B cell (primary cell): ENCODE measurements around the gene CA11. TPM values are rescaled to one million over a fixed set of nuclear protein-coding genes. Genes with fewer than 3 reads are reported as not detected.
A peak's percentile ranks its signal among the peaks of the same experiment; 100 is the strongest.

Experiments used
- ATAC-seq: fragments of 200-7000 bp; cut with Tn5 transposase; one replicate; pipeline ENCODE4 v1.10.0; 2021; ENCODE audit warnings: low read depth, mild to moderate bottlenecking, moderate number of reproducible peaks, moderate library complexity
- CTCF ChIA-PET: fragments of 350-600 bp; sonication (Branson Sonifier 250); formaldehyde crosslinking; loops from one replicate; lab custom pipeline; 2021; ENCODE audit warnings: antibody characterized with exemption, inconsistent platforms; lab: Charles Lee
- POLR2A ChIA-PET: fragments of 350-600 bp; sonication (Branson Sonifier 250); formaldehyde crosslinking; loops from one replicate; lab custom pipeline; 2021; ENCODE audit warnings: antibody characterized with exemption; lab: Charles Lee
- DNase-seq: peaks from one replicate; pipeline ENCODE4 v3.0.0; 2013
- H2AFZ ChIP-seq: 2 replicates; pipeline ENCODE4 v1.6.1; 2012; ENCODE audit warnings: mild to moderate bottlenecking, low read depth, low read length; ENCODE audit not compliant: insufficient read depth, poor library complexity, severe bottlenecking
- H3K27ac ChIP-seq, 2 donors: 1 replicate in 1 of 2; 2 replicates in 1 of 2; pipeline ENCODE4 v1.5.1; 2012 to 2013; ENCODE audit warnings: low read length in 2 of 2, mild to moderate bottlenecking in 2 of 2, moderate library complexity in 1 of 2
- H3K27me3 ChIP-seq, 4 experiments: fragments of 200-600 bp in 1 of 4; sonication (generic) in 1 of 4; replicated peaks in 1 of 4; 1 replicate in 2 of 4; 2 replicates in 2 of 4; pipeline versions ENCODE4 v1.6.1 to v1.7.0; 2013 to 2016; ENCODE audit warnings: low read length in 3 of 4, mild to moderate bottlenecking in 2 of 4, mixed read lengths in 1 of 4, moderate library complexity in 1 of 4; ENCODE audit not compliant: insufficient read depth in 4 of 4, control insufficient read depth in 3 of 4; ENCODE audit errors: control extremely low read depth in 1 of 4
- H3K36me3 ChIP-seq, 2 experiments: replicated peaks in 1 of 2; 1 replicate in 1 of 2; 2 replicates in 1 of 2; pipeline versions ENCODE4 v1.6.1 to v1.7.1; 2013; ENCODE audit warnings: low read length in 1 of 2; ENCODE audit not compliant: insufficient read depth in 2 of 2, control insufficient read depth in 1 of 2; ENCODE audit errors: control extremely low read depth in 1 of 2, extremely low read depth in 1 of 2
- H3K4me1 ChIP-seq, 2 donors: fragments of 200-600 bp in 1 of 2; sonication (generic) in 1 of 2; 1 replicate in 1 of 2; 2 replicates in 1 of 2; pipeline versions ENCODE4 v1.5.1 to v1.6.1; 2013 to 2017; ENCODE audit warnings: low read length in 2 of 2; ENCODE audit not compliant: control insufficient read depth in 2 of 2, insufficient read depth in 2 of 2
- H3K4me2 ChIP-seq: replicated peaks from 2 replicates; pipeline ENCODE3; 2012; ENCODE audit warnings: mild to moderate bottlenecking, low read depth, low read length; ENCODE audit not compliant: poor library complexity, severe bottlenecking
- H3K4me3 ChIP-seq, 5 experiments: fragments of 200-600 bp in 1 of 5; sonication (generic) in 1 of 5; 1 replicate in 3 of 5; 2 replicates in 2 of 5; pipeline versions ENCODE4 v1.5.1 to v1.7.0; 2011 to 2016; ENCODE audit warnings: low read length in 4 of 5, mild to moderate bottlenecking in 4 of 5, low read depth in 2 of 5, control low read depth in 1 of 5, moderate library complexity in 1 of 5; ENCODE audit not compliant: insufficient read depth in 1 of 5; ENCODE audit errors: control extremely low read depth in 1 of 5, extremely low read depth in 1 of 5
- H3K79me2 ChIP-seq: fragments of 200-600 bp; sonication (generic); one replicate; pipeline ENCODE4 v1.6.0; 2016; ENCODE audit warnings: low read length; ENCODE audit not compliant: control insufficient read depth, insufficient read depth
- H3K9ac ChIP-seq: fragments of 200-600 bp; sonication (generic); 2 replicates; pipeline ENCODE4 v1.6.1; 2017; ENCODE audit warnings: mild to moderate bottlenecking, low read length, moderate library complexity
- H3K9me3 ChIP-seq, 3 donors: one replicate each; pipeline versions ENCODE4 v1.6.1 to v1.7.1; 2013; ENCODE audit warnings: low read length in 2 of 3; ENCODE audit not compliant: control insufficient read depth in 2 of 3, insufficient read depth in 1 of 3; ENCODE audit errors: control extremely low read depth in 1 of 3
- H4K20me1 ChIP-seq: 2 replicates; pipeline ENCODE4 v1.6.0; 2012; ENCODE audit warnings: mild to moderate bottlenecking, low read length; ENCODE audit not compliant: insufficient read depth, control insufficient read depth, poor library complexity, severe bottlenecking
- H3K27ac Mint-ChIP-seq: one replicate; pipeline ENCODE4 v1.8.0; 2021; ENCODE audit warnings: mixed read lengths
- H3K27me3 Mint-ChIP-seq: one replicate; pipeline ENCODE4 v1.8.0; 2021; ENCODE audit warnings: mixed read lengths
- H3K4me1 Mint-ChIP-seq: one replicate; pipeline ENCODE4 v1.8.0; 2021; ENCODE audit warnings: mixed read lengths
- H3K4me3 Mint-ChIP-seq: one replicate; pipeline ENCODE4 v1.8.0; 2021; ENCODE audit warnings: mixed read lengths
- H3K9me3 Mint-ChIP-seq: one replicate; pipeline ENCODE4 v1.8.0; 2022; ENCODE audit warnings: mixed read lengths; ENCODE audit not compliant: insufficient read depth
- EZH2 ChIP-seq: IDR thresholded peaks from 2 replicates; pipeline ENCODE4 v1.6.1; 2012; ENCODE audit warnings: borderline replicate concordance, low read depth, mild to moderate bottlenecking, moderate library complexity, low read length; ENCODE audit not compliant: insufficient read depth, poor library complexity, severe bottlenecking
- WGBS: methylation state at CpG from one replicate; pipeline ENCODE4 v1.1.5; 2013; ENCODE audit warnings: missing lambda C conversion rate; ENCODE audit not compliant: insufficient coverage; 5-methylcytosine and 5-hydroxymethylcytosine counted together
- intact Hi-C: fragments of 100-400 bp; cut with micrococcal nuclease; formaldehyde crosslinking; loops from one replicate; pipeline ENCODE4 v1.10.0; 2022
- polyA plus RNA-seq: library from polyadenylated mRNA; depleted of rRNA; stranded (reverse); fragments of >200 nt; gene quantifications from 2 replicates; pipeline ENCODE4 v1.2.3, GENCODE V29; 2012
- total RNA-seq, 2 donors: library from RNA; stranded (reverse); fragments of 120-200 nt in 1 of 2; gene quantifications; 1 replicate in 1 of 2; 2 replicates in 1 of 2; pipeline versions ENCODE4 v1.2.3 to v1.2.4, GENCODE V29; 2013 to 2022
- TF ChIP-seq, protein P1 (sequence below): fragments of 200-600 bp; IDR thresholded peaks from one replicate; pipeline ENCODE4 v1.8.0; 2022; ENCODE audit warnings: antibody characterized with exemption, mild to moderate bottlenecking

The CA11 gene
- total and polyA plus RNA-seq, 2 donors (not counting 1 experiment from before 2014, with no cell fraction given): 6.5 to 27.7 TPM

DNA sequence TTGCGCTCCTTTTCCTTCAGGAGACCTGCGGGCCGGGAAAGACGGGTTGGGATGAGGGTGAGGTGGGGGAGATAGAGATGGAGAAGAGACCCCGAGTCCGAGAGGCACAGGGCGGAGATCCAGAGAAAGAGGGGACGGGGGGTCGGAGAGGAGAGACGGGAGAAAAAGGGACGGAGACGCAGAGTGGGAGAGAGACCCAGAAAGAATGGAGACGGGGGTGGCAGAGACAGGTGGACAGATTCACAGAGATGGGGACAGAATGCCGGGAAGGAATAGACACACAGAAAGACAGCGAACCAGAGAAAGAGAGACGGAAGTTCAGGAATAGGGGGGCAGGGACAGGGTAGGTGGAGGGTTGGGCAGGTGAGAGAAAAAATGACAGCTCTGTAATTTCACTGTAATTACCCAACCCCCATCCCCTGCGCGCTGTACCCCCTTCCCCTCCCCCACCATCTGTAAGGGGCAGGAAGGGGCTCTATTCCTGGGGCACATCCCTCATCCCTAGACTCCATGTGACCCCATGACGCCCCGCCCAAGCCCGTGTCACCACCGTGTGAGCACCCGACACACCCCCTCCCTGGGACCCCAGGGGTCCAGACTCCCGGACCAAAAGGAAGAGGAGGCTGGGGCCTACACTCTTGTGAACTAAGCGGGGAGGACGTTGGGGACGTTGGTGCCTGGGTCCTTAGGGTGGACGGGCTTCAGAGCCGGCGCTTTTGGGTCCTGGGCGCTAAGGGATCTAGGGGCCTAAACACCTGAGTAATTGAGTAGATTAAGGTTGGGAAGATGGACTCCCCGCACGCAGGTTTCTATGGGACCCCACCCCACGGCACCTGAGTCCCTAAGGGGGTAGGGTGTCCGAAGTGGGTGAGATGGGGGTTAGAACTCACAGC lies 9.8 kb downstream of the CA11 start:
- peak overlapping the region; percentile 82 to 89 for H3K27ac ChIP-seq
- Mint-ChIP-seq H3K4me1 (peaks cover 53% of the 10 kb centered on the region), H3K4me3 (peak overlapping the region; percentile 96), H3K27ac (peak overlapping the region; percentile 100), H3K9me3 (peaks cover 4% of the 10 kb centered on the region), H3K27me3 (no peaks in the 10 kb centered on the region)
- peaks cover 47% of the 10 kb centered on the region for H4K20me1 ChIP-seq
- H2AFZ ChIP-seq: peak overlapping the region; percentile 52
- peaks cover 0 to 26% of the 10 kb centered on the region in 2 experiments for H3K36me3 ChIP-seq
- H3K9me3 ChIP-seq: peaks cover 0 to 5% (median 0%) of the 10 kb centered on the region in 3 donors
- peak overlapping the region; percentile 82 for H3K9ac ChIP-seq
- TF ChIP-seq, protein P1, sequence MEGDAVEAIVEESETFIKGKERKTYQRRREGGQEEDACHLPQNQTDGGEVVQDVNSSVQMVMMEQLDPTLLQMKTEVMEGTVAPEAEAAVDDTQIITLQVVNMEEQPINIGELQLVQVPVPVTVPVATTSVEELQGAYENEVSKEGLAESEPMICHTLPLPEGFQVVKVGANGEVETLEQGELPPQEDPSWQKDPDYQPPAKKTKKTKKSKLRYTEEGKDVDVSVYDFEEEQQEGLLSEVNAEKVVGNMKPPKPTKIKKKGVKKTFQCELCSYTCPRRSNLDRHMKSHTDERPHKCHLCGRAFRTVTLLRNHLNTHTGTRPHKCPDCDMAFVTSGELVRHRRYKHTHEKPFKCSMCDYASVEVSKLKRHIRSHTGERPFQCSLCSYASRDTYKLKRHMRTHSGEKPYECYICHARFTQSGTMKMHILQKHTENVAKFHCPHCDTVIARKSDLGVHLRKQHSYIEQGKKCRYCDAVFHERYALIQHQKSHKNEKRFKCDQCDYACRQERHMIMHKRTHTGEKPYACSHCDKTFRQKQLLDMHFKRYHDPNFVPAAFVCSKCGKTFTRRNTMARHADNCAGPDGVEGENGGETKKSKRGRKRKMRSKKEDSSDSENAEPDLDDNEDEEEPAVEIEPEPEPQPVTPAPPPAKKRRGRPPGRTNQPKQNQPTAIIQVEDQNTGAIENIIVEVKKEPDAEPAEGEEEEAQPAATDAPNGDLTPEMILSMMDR: no peak
- TF ChIP-seq EZH2: no peak
- ChIA-PET POLR2A (interaction anchor here (0.6 to 3.4 kb wide), 5 partner anchors 10 to 17 kb away, joined by 7 to 23 read pairs (median 14); partner anchors contain the start of genes CA11, RPL18 and SPHK2), CTCF (interaction anchor here (2.7 kb wide), 1 partner anchor 10 kb away, joined by 12 read pairs; the partner anchor contains the start of gene CA11)
- peak overlapping the region; percentile 99 for H3K4me2 ChIP-seq
- ATAC-seq (no peak), DNase-seq (no peak)
- H3K79me2 ChIP-seq: peaks cover 38% of the 10 kb centered on the region
- H3K4me3 ChIP-seq: peak overlapping the region; percentile 74 to 98 (median 88)
- peaks cover 40 to 41% of the 10 kb centered on the region in 2 donors for H3K4me1 ChIP-seq
- 0% methylated on average over 27 of the region's 35 CpGs for WGBS
- intact Hi-C loops: loop anchor here (2.0 to 10.0 kb wide), 7 partner anchors 161 to 1364 kb away; partner anchors contain the start of genes C19orf73, EMP3, FLT3LG and INAFM1
- H3K27me3 ChIP-seq: no peaks in the 10 kb centered on the region
